SK-N-SH treated with all-trans-retinoic acid at 6 μM for 48 hours (cell line): ENCODE measurements around the gene PRKCG.

Source experiments
- ISL1 ChIP-seq: fragments of 250-450 bp; sonication (Bioruptor Pico); IDR thresholded peaks from 2 replicates; pipeline ENCODE4 v2.1.2; 2022; ENCODE audit warnings: mild to moderate bottlenecking, moderate library complexity
- ZNF565 ChIP-seq: fragments of 450-650 bp; formaldehyde crosslinking; conservative IDR thresholded peaks from 2 replicates; pipeline ENCODE4 v1.5.0; 2020; ENCODE audit warnings: low read depth, mild to moderate bottlenecking, moderate library complexity

DNA sequence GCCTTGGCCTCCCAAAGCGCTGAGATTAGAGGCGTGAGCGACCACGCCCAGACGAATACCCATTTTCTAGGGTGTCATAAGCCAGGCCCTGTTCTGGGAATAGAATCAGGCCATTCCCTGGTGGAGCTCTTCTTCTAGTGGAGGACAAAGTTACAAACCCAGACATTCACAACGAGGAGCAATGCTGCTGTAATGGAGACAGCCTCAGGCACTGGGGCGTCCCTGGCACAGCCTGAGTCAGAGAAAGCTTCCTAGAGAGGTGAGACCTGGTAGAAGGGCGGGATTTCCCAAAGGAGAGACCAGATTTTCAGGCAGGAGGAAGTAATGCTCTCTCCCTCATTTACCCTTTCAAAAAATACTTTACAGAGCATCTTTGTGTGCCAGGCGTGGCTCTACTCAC, 12.7 kb downstream of the PRKCG start:
- TF ChIP-seq ISL1, result no peak
- no peak for TF ChIP-seq ZNF565 (CRISPR knock-in tag)
